ENCODE data around the gene MAMDC2. TPM values are rescaled to one million over a fixed set of nuclear protein-coding genes. Genes with fewer than 3 reads are reported as not detected.

MAMDC2 gene
- total and polyA plus RNA-seq, 2 of the 8 experiments (the other 6 are each of a cell fraction or from before 2014, with no cell fraction given), result 6.1 to 15.4 TPM

- H2BK5ac ChIP-seq (ENCODE audit: low read depth, low read length), result no peak overlapping the region
- no peak overlapping the region for H4K91ac ChIP-seq (replicated peaks; ENCODE audit: insufficient read length, low read length)
- ChIA-PET POLR2A (ENCODE audit: partially characterized antibody) (no interaction called here), CTCF (ENCODE audit: partially characterized antibody) (interaction anchor here (1.1 kb wide), 1 partner anchor 34 kb away, joined by 3 read pairs; no protein-coding TSS in a partner anchor)
- no peaks in the 10 kb centered on the region for H3K36me3 ChIP-seq (ENCODE audit: control insufficient read depth in 2 of 4, insufficient read depth in 4 of 4, low read length in 3 of 4)
- H3K27ac ChIP-seq (ENCODE audit: low read depth, low read length), result no peak overlapping the region
- no peak overlapping the region for H4K5ac ChIP-seq (ENCODE audit: insufficient read length, low read depth, low read length)
- H3K23me2 ChIP-seq (ENCODE audit: low read depth, low read length), result no peaks in the 10 kb centered on the region
- no peak overlapping the region for H3K4ac ChIP-seq (replicated peaks; ENCODE audit: insufficient read length, low read depth, low read length)
- no peak overlapping the region for H3K56ac ChIP-seq (replicated peaks; ENCODE audit: insufficient read length, low read depth, low read length)
- H3K4me2 ChIP-seq (ENCODE audit: insufficient read depth in 1 of 2, low read depth in 2 of 2, low read length in 2 of 2), result no peak overlapping the region
- no peaks in the 10 kb centered on the region for H4K20me1 ChIP-seq (replicated peaks in 1 of 2; ENCODE audit: control insufficient read depth in 1 of 2, insufficient read depth in 2 of 2, low read length in 2 of 2)
- 88% methylated on average over 3 of the region's 3 CpGs; no CpG with 5 or more reads in 1 of the 2 experiments for WGBS, 2 experiments (ENCODE audit: extremely low coverage in 1 of 2, insufficient coverage in 1 of 2, insufficient read length in 1 of 2, insufficient replicate concordance in 2 of 2, low coverage in 1 of 2, low lambda C conversion rate in 2 of 2, missing lambda C conversion rate in 1 of 2)
- H2BK12ac ChIP-seq (ENCODE audit: low read depth, low read length), result no peak overlapping the region
- TF ChIP-seq TAF1 (IDR thresholded peaks at IDR 0.05; ENCODE audit: low read depth, low read length) (no peak), CBX5 (IDR thresholded peaks at IDR 0.05; ENCODE audit: low read depth, low read length) (no peak), NRF1 (IDR thresholded peaks at IDR 0.05; ENCODE audit: low read depth, low read length) (no peak), SIX5 (IDR thresholded peaks at IDR 0.05; ENCODE audit: low read depth, low read length) (no peak), SP1 (IDR thresholded peaks at IDR 0.05; ENCODE audit: low read depth, low read length) (no peak), ZNF274 (IDR thresholded peaks at IDR 0.05; ENCODE audit: borderline replicate concordance, extremely low read depth, low read length) (no peak), EZH2 (IDR thresholded peaks at IDR 0.05; ENCODE audit: low read depth, low read length, severe bottlenecking) (no peak), NANOG (IDR thresholded peaks at IDR 0.05; ENCODE audit: insufficient read depth, low read depth, low read length, poor library complexity, severe bottlenecking) (no peak), ATF3 (IDR thresholded peaks at IDR 0.05; ENCODE audit: insufficient read depth, low read depth, low read length) (no peak)
- no peaks in the 10 kb centered on the region for H3K79me2 ChIP-seq (ENCODE audit: control insufficient read depth in 1 of 2, insufficient read depth in 2 of 2, low read length in 2 of 2)
- no peak overlapping the region for H2BK20ac ChIP-seq (ENCODE audit: low read length)
- H3K27me3 ChIP-seq (replicated peaks in 1 of 4; ENCODE audit: control insufficient read depth in 3 of 4, extremely low read depth in 1 of 4, insufficient read depth in 3 of 4, low read length in 3 of 4), result no peaks in the 10 kb centered on the region
- no peak overlapping the region for H2BK120ac ChIP-seq (replicated peaks; ENCODE audit: low read depth, low read length)
- H3K18ac ChIP-seq (ENCODE audit: extremely low read depth, low read length), result no peak overlapping the region
- DNase-seq (ENCODE audit: low read depth in 1 of 2, low spot score in 2 of 2), result no peak
- H2AFZ ChIP-seq (ENCODE audit: low read length), result no peak overlapping the region
- H2BK15ac ChIP-seq (ENCODE audit: low read length), result no peak overlapping the region
- no peaks in the 10 kb centered on the region for H3K9me3 ChIP-seq (ENCODE audit: insufficient read depth in 2 of 2, low read depth in 1 of 2, low read length in 1 of 2)
- H2AK5ac ChIP-seq (ENCODE audit: low read depth, low read length), result no peak overlapping the region
- H3K4me3 ChIP-seq (ENCODE audit: extremely low read depth in 1 of 4, insufficient read depth in 2 of 4, low read depth in 3 of 4, low read length in 4 of 4), result no peak overlapping the region
- no peaks in the 10 kb centered on the region for H3K79me1 ChIP-seq (ENCODE audit: low read depth, low read length)
- peaks cover 0 to 3% (median 0%) of the 10 kb centered on the region in 4 experiments; a peak in 2 of 7 replicates for H3K4me1 ChIP-seq (replicated peaks in 1 of 4; ENCODE audit: control insufficient read depth in 3 of 4, insufficient read depth in 4 of 4, low read length in 3 of 4)
- no peak overlapping the region for H3K14ac ChIP-seq (ENCODE audit: insufficient read length)
- H3K9ac ChIP-seq (replicated peaks in 1 of 4; ENCODE audit: extremely low read depth in 1 of 4, low read depth in 3 of 4, low read length in 3 of 4), result no peak overlapping the region
- no peak overlapping the region for H4K8ac ChIP-seq (ENCODE audit: extremely low read depth, insufficient read depth, low read length)
- no peak overlapping the region for H3K23ac ChIP-seq (ENCODE audit: insufficient read length)
- no peak for FAIRE-seq
Measured at GRCh38 chr9:70076678-70077077, 33.0 kb downstream of the MAMDC2 start.

Measured in H1 (cell line).